IMR-90 (cell line): ENCODE results near the gene BTG3. TPM values are rescaled to one million over a fixed set of nuclear protein-coding genes. Genes with fewer than 3 reads are reported as not detected.

Experiments used
- ATAC-seq: fragments of 200-7000 bp; cut with Tn5 transposase; 2 replicates; pipeline ENCODE4 v1.9.1; 2020; ENCODE audit warnings: low read depth, mild to moderate bottlenecking, moderate library complexity
- BruUV-seq: library from RNA; stranded (reverse); fragments of 400-500 nt; replicated peaks from 2 replicates; lab custom pipeline; 2021; lab: Mats Ljungman, UMichigan
- CTCF ChIA-PET: fragments of 300-600 bp; formaldehyde crosslinking; extraction: SDS; loops from one replicate; lab custom pipeline; 2021; ENCODE audit warnings: antibody characterized with exemption; lab: Yijun Ruan, JAX
- POLR2A ChIA-PET: fragments of 300-600 bp; sonication (Branson Sonifier 250); formaldehyde crosslinking; loops from one replicate; lab custom pipeline; 2022; ENCODE audit warnings: antibody characterized with exemption; ENCODE audit not compliant: unreplicated experiment; lab: Charles Lee
- DNase-seq: peaks from one replicate; pipeline ENCODE4 v3.0.0; 2013
- H2AFZ ChIP-seq: replicated peaks from 2 replicates; pipeline ENCODE3; 2013; ENCODE audit warnings: low read length, mild to moderate bottlenecking; ENCODE audit not compliant: poor library complexity
- H2AK5ac ChIP-seq: 2 replicates; pipeline ENCODE4 v1.6.1; 2013; ENCODE audit warnings: low read depth, low read length, inconsistent platforms
- H2AK9ac ChIP-seq: replicated peaks from 2 replicates; pipeline ENCODE3; 2013; ENCODE audit warnings: mild to moderate bottlenecking, low read depth, low read length, moderate library complexity; ENCODE audit not compliant: poor library complexity
- H2BK120ac ChIP-seq: 2 replicates; pipeline ENCODE4 v1.6.1; 2013; ENCODE audit warnings: low read depth, low read length, inconsistent platforms
- H2BK15ac ChIP-seq: 3 replicates; pipeline ENCODE4 v1.6.1; 2013; ENCODE audit warnings: low read depth, low read length, inconsistent platforms
- H2BK20ac ChIP-seq: 2 replicates; pipeline ENCODE4 v1.6.1; 2013; ENCODE audit warnings: low read depth, mild to moderate bottlenecking, inconsistent platforms, low read length, moderate library complexity
- H2BK5ac ChIP-seq: 2 replicates; pipeline ENCODE4 v1.6.1; 2013; ENCODE audit warnings: mild to moderate bottlenecking, low read depth, low read length, inconsistent platforms; ENCODE audit not compliant: poor library complexity, severe bottlenecking
- H3K14ac ChIP-seq: replicated peaks from 2 replicates; pipeline ENCODE4 v1.6.1; 2013; ENCODE audit warnings: low read depth, low read length, inconsistent platforms
- H3K18ac ChIP-seq: 2 replicates; pipeline ENCODE4 v1.6.1; 2013; ENCODE audit warnings: low read depth, low read length, control low read depth
- H3K23ac ChIP-seq: 2 replicates; pipeline ENCODE4 v1.6.1; 2013; ENCODE audit warnings: low read depth, low read length, inconsistent platforms
- H3K27ac ChIP-seq: 2 replicates; pipeline ENCODE4 v1.5.1; 2013; ENCODE audit warnings: mild to moderate bottlenecking, control low read depth, low read length; ENCODE audit not compliant: insufficient read depth
- H3K27me3 ChIP-seq: 2 replicates; pipeline ENCODE4 v1.6.1; 2013; ENCODE audit warnings: low read length; ENCODE audit not compliant: control insufficient read depth, insufficient read depth
- H3K36me3 ChIP-seq: 2 replicates; pipeline ENCODE4 v1.6.1; 2013; ENCODE audit warnings: low read length, mixed read lengths; ENCODE audit not compliant: control insufficient read depth, insufficient read depth
- H3K4ac ChIP-seq: 2 replicates; pipeline ENCODE4 v1.6.1; 2013; ENCODE audit warnings: low read depth, low read length, inconsistent platforms
- H3K4me1 ChIP-seq: 2 replicates; pipeline ENCODE4 v1.6.1; 2013; ENCODE audit warnings: low read length, mixed read lengths; ENCODE audit not compliant: control insufficient read depth, insufficient read depth
- H3K4me2 ChIP-seq: 2 replicates; pipeline ENCODE4 v1.6.1; 2013; ENCODE audit warnings: low read depth, mild to moderate bottlenecking, control low read depth, low read length, moderate library complexity
- H3K4me3 ChIP-seq: 2 replicates; pipeline ENCODE4 v1.5.1; 2013; ENCODE audit warnings: low read depth, mild to moderate bottlenecking, control low read depth, low read length, moderate library complexity; ENCODE audit not compliant: insufficient read depth
- H3K56ac ChIP-seq: 2 replicates; pipeline ENCODE4 v1.6.1; 2013; ENCODE audit warnings: low read length, inconsistent platforms; ENCODE audit not compliant: insufficient read depth; ENCODE audit errors: extremely low read depth
- H3K79me1 ChIP-seq, 2 experiments: 2 replicates each; pipeline ENCODE4 v1.6.1; 2013; ENCODE audit warnings: low read length in 2 of 2, inconsistent platforms in 1 of 2, low read depth in 1 of 2
- H3K9ac ChIP-seq: 2 replicates; pipeline ENCODE4 v1.6.1; 2013; ENCODE audit warnings: low read depth, low read length, control low read depth
- H3K9me1 ChIP-seq: 2 replicates; pipeline ENCODE4 v1.6.1; 2013; ENCODE audit warnings: low read length, inconsistent platforms; ENCODE audit not compliant: insufficient read depth
- H3K9me3 ChIP-seq: 2 replicates; pipeline ENCODE4 v1.6.1; 2013; ENCODE audit warnings: low read length; ENCODE audit not compliant: control insufficient read depth, insufficient read depth
- H4K20me1 ChIP-seq: 2 replicates; pipeline ENCODE4 v1.6.1; 2013; ENCODE audit warnings: low read length, inconsistent platforms; ENCODE audit not compliant: insufficient read depth
- H4K5ac ChIP-seq: 2 replicates; pipeline ENCODE4 v1.6.1; 2013; ENCODE audit warnings: mild to moderate bottlenecking, low read depth, low read length, control low read depth
- H4K8ac ChIP-seq, 2 experiments: 2 replicates each; pipeline ENCODE4 v1.6.1; 2013; ENCODE audit warnings: low read depth in 2 of 2, low read length in 2 of 2, control low read depth in 1 of 2, inconsistent platforms in 1 of 2
- H4K91ac ChIP-seq: 2 replicates; pipeline ENCODE4 v1.6.1; 2013; ENCODE audit warnings: low read depth, low read length, inconsistent platforms; ENCODE audit not compliant: insufficient read depth
- MAFK ChIP-seq: IDR thresholded peaks from 2 replicates; pipeline ENCODE4 v1.6.1; 2012; ENCODE audit warnings: low read depth, low read length, improper control_type of control experiment
- RAD21 ChIP-seq: IDR thresholded peaks from 2 replicates; pipeline ENCODE4 v1.6.1; 2012; ENCODE audit warnings: low read length, improper control_type of control experiment
- RFX5 ChIP-seq: IDR thresholded peaks from 2 replicates; pipeline ENCODE4 v1.8.0; 2012; ENCODE audit warnings: low read depth, mild to moderate bottlenecking, low read length, moderate library complexity
- WGBS, 2 experiments: methylation state at CpG; one replicate each; pipeline versions ENCODE4 v1.1.5 to v1.1.7; 2013; ENCODE audit warnings: missing lambda C conversion rate in 2 of 2; ENCODE audit not compliant: insufficient read length in 1 of 2; ENCODE audit errors: extremely low coverage in 2 of 2; 5-methylcytosine and 5-hydroxymethylcytosine counted together
- dilution Hi-C: fragments of 300-500 bp; cut with HindIII; formaldehyde crosslinking; loops from one replicate; pipeline ENCODE4 v1.14.3; 2018; ENCODE audit warnings: low sequenced_read_pairs; ENCODE audit not compliant: unreplicated experiment
- in situ Hi-C: fragments of 300-500 bp; cut with MboI; formaldehyde crosslinking; loops from 3 replicates; pipeline ENCODE4 v1.14.3; 2019; ENCODE audit warnings: low sequenced_read_pairs, inconsistent platforms, mixed read lengths
- intact Hi-C: fragments of 100-400 bp; cut with micrococcal nuclease; formaldehyde crosslinking; loops from 2 replicates; pipeline ENCODE4 v1.10.0; 2022
- polyA plus RNA-seq, 3 experiments: library from polyadenylated mRNA; depleted of rRNA; stranded (reverse); fragments of >200 nt; gene quantifications; 2 replicates each; pipeline ENCODE4 v1.2.3, GENCODE V29; 2012; ENCODE audit warnings: low replicate concordance in 1 of 3
- total RNA-seq: library from RNA; depleted of rRNA; stranded (reverse); fragments of >200 nt; gene quantifications from 2 replicates; pipeline ENCODE4 v1.2.3, GENCODE V29; 2012

Gene BTG3
- total and polyA plus RNA-seq, 2 of the 4 experiments (the other 2 are of a cell fraction), result 22.4 to 38.1 TPM

GRCh38 chr21:17607684-17608083, 5.0 kb downstream of the BTG3 start:
- peak overlapping the region; percentile 92 for H2BK120ac ChIP-seq
- peaks cover 10% of the 10 kb centered on the region for H3K4me1 ChIP-seq
- dilution Hi-C loops, result no loop called here
- no CpG with 5 or more reads among the region's 2 CpGs for WGBS, 2 experiments
- peak overlapping the region; percentile 98 for H3K14ac ChIP-seq
- BruUV-seq, result no TSS peak
- no peak for ATAC-seq
- peaks cover 19% of the 10 kb centered on the region for H3K36me3 ChIP-seq
- peak overlapping the region; percentile 86 for H4K91ac ChIP-seq
- peak overlapping the region; percentile 77; the same call in 1 of the 3 replicates for H2BK15ac ChIP-seq
- peak overlapping the region; percentile 81 for H3K23ac ChIP-seq
- H2AK5ac ChIP-seq, result peak overlapping the region; percentile 97
- H3K4ac ChIP-seq, result peak overlapping the region; percentile 95
- H3K79me1 ChIP-seq, result peaks cover 23 to 24% of the 10 kb centered on the region in 2 experiments; a peak in 3 of 4 replicates
- no peak overlapping the region for H3K4me2 ChIP-seq
- peaks cover 8% of the 10 kb centered on the region for H4K20me1 ChIP-seq
- peaks cover 3% of the 10 kb centered on the region for H3K9me1 ChIP-seq
- in situ Hi-C loops, result no loop called here
- peak overlapping the region; percentile 85 for H2BK20ac ChIP-seq
- H4K5ac ChIP-seq, result peak overlapping the region; percentile 80
- H4K8ac ChIP-seq, result peak overlapping the region; percentile 62 to 97; a peak in 3 of 4 replicates
- no peaks in the 10 kb centered on the region for H3K27me3 ChIP-seq
- H3K9ac ChIP-seq, result peak overlapping the region; percentile 16; the same call in 1 of the 2 replicates
- no peak for DNase-seq
- intact Hi-C loops, result loop anchor here (10.0 kb wide), 1 partner anchor 143 kb away; no protein-coding TSS in a partner anchor
- H2AK9ac ChIP-seq, result peak overlapping the region; percentile 89
- POLR2A ChIA-PET, result no interaction called here
- peak overlapping the region; percentile 62 for H3K18ac ChIP-seq
- H3K56ac ChIP-seq, result peak overlapping the region; percentile 38; the same call in 1 of the 2 replicates
- CTCF ChIA-PET, result no interaction called here
- H3K9me3 ChIP-seq, result no peaks in the 10 kb centered on the region
- H3K27ac ChIP-seq, result peak overlapping the region; percentile 91; the same call in 1 of the 2 replicates
- no peak overlapping the region for H3K4me3 ChIP-seq
- TF ChIP-seq MAFK (no peak), RFX5 (no peak), RAD21 (no peak)
- H2BK5ac ChIP-seq, result peak overlapping the region; percentile 79
- H2AFZ ChIP-seq, result peak overlapping the region; percentile 47
